AG10803 (cell line): ENCODE results near the gene VEPH1.

ENCODE experiments used
- DNase-seq: peaks from one replicate; pipeline ENCODE4 v3.0.0; 2010; ENCODE audit warnings: low read depth
- H3K4me3 ChIP-seq: 2 replicates; pipeline ENCODE4 v1.5.1; 2011; ENCODE audit warnings: mild to moderate bottlenecking, low read length, control low read depth
- TF ChIP-seq, protein P1 (sequence below): conservative IDR thresholded peaks from 2 replicates; pipeline ENCODE4 v1.5.1; 2011; ENCODE audit warnings: mild to moderate bottlenecking, low read length, control low read depth, inconsistent platforms

The VEPH1 gene

DNA sequence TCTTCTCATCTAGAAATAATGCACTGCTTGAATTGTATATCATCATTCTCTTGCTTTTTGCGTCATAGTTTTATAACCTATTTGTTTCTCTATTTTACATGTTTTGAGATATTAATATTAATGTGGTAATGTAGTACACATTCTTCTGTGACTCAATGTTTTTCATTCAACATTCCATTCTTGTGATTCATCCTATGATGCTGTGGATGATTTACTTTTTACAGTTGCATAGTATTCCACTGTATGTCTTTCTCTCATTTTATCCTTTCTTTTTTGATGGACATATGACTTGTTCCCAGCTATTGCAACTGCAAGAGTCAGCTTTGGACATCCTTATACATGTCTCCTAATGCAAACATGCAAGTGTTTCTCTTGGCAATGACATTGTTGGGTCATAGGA is 20.6 kb upstream of the VEPH1 start:
- no peak overlapping the region for H3K4me3 ChIP-seq
- no peak for DNase-seq
- TF ChIP-seq, protein P1, sequence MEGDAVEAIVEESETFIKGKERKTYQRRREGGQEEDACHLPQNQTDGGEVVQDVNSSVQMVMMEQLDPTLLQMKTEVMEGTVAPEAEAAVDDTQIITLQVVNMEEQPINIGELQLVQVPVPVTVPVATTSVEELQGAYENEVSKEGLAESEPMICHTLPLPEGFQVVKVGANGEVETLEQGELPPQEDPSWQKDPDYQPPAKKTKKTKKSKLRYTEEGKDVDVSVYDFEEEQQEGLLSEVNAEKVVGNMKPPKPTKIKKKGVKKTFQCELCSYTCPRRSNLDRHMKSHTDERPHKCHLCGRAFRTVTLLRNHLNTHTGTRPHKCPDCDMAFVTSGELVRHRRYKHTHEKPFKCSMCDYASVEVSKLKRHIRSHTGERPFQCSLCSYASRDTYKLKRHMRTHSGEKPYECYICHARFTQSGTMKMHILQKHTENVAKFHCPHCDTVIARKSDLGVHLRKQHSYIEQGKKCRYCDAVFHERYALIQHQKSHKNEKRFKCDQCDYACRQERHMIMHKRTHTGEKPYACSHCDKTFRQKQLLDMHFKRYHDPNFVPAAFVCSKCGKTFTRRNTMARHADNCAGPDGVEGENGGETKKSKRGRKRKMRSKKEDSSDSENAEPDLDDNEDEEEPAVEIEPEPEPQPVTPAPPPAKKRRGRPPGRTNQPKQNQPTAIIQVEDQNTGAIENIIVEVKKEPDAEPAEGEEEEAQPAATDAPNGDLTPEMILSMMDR = no peak

DNA sequence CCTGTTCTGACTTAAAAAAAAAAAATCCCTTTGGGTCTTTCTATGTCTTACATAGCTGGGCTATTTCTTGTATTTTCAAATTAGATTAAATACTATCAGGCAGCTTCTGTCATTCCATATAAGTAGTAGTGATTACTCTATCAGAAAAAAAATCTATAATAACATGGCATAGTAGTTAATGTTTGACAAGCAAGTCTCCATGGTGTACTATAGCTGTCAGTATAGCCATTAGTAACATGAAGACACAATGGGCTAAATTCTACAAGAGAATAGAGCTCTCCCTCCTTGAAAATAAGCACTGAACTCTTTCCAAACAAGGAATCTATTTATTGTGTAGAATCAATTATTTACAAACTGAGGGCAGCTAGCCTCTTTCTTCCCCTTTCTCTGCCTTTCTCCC is 19.4 kb upstream of the VEPH1 start:
- no peak for DNase-seq
- TF ChIP-seq, protein P1 = no peak
- H3K4me3 ChIP-seq = no peak overlapping the region

DNA sequence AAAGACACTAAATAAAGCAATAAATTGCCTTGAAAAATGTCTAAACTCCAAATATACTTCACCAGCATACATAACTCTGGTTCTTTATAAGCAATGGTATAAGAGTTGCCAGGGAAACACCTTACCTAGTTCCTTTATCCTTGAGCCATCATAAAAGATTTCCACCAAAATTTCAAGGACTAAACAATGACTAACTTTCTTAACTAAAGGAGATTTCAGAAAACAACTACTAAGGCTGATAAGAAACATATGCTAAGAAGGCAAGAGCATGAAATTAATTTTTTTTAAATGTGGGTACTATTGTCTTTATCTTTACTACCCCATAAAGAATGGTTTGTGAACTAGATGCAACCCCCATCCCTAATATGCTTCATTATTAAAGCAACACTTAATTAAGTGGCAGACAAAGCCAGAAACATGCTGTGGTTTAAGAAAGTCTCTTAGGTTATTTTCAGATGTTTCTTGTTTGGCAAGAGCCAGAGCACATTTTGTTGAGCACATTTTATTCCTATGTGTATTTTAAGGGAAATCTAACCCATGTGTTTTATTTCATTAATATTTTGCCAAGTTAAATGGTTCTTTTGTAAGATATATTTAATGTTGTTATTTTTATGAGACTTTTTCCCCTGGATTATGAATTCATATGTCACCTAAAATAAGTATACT is 17.4 kb upstream of the VEPH1 start:
- TF ChIP-seq, protein P1 = no peak
- H3K4me3 ChIP-seq = no peak overlapping the region
- DNase-seq = peak; percentile 66

DNA sequence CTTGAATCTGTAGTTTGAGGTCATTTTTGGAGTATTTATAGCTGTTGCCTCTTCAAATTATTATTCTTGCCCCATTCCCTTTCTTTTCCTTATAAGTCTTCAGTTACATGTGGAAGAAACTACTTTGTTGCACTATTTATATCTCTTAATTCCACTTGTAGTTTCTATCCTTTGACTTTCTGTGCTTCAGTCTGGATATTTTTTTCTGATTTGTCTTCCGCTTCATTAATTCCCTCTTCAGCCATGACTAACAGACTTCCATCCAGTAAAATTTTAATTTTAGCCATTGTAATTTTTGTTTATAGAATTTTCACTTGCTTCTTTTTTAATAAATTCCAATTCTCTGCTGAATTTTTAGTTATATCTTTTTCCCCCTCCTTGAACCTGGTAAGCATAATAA is 15.7 kb upstream of the VEPH1 start:
- H3K4me3 ChIP-seq = no peak overlapping the region
- TF ChIP-seq, protein P1 = no peak
- no peak for DNase-seq

DNA sequence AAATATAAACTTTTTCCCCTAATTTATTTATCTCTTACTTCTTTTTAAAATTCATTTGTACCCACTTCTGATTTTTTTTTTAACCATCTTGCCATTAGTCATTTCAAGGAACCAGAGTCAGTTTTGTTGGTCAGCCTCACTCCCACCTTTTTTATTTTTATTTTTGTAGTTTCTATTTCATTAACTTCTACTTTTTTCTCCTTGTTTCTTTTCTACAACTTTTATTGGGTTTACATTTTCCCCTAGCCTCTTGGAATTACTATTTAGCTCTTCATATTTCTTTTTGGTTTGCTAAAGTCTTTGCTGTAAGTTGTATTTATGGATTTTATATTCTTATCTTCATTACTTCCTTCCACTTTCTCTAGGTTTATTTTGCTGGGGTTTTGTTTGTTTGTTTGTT is 13.7 kb upstream of the VEPH1 start:
- H3K4me3 ChIP-seq = no peak overlapping the region
- no peak for DNase-seq
- TF ChIP-seq, protein P1 = no peak

DNA sequence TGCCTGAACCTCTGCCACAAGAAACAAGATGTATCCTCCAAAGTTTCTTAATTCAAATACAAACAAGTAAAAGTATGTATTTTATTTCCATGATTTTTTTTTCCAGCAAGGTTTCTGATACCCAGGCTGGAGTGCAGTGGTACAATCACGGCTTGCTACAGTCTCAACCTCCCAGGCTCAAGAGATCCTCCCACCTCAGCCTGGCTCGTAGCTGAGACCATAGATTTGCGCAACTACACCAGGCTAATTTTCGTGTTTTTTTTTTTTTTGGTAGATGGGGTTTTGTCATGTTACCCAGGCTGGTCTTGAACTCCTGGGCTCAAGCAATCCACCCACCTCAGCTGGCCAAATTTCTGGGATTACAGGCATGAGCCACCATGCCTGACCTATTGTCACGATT is 12.2 kb upstream of the VEPH1 start:
- no peak overlapping the region for H3K4me3 ChIP-seq
- DNase-seq = no peak
- TF ChIP-seq, protein P1 = no peak

DNA sequence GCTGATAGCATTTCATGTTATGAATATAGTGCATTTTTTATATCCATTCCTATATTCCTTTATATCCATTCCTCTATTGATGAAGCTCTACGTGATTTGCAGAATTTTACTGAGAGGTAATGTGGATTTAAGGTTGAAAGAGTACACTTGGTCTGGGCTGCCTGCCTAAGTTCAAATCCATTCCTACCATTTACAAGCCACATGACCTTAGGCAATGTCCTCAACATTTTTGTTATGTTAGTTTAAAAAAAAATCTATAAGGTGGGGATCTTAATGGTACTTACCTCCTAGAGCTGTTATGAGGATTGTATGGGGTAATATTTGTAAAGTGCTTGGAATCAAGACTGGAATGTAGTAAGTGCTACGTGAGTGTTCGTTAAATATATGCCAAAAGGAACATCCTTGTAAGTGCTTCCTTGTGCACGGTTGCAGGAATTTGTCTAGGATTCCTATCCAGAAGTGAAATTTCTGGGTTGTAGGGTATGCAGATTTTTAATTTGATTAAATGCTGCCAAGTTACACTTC is 11.2 kb upstream of the VEPH1 start:
- TF ChIP-seq, protein P1 = no peak
- DNase-seq = no peak
- no peak overlapping the region for H3K4me3 ChIP-seq
